GM18517 (cell line): Measurements from ENCODE around the gene TLCD1.
A peak's percentile ranks its signal among the peaks of the same experiment; 100 is the strongest.
"Not testable (repeated sequence)": the region's sequence is repeated elsewhere in the genome, so short reads cannot be mapped to it uniquely, and the experiment has no call there.

ENCODE experiments used
- ATAC-seq: cut with Tn5 transposase; IDR thresholded peaks from one replicate; pipeline ENCODE4 v1.9.1; 2021; ENCODE audit warnings: mild to moderate bottlenecking, moderate library complexity; ENCODE audit not compliant: unreplicated experiment

The TLCD1 gene

DNA sequence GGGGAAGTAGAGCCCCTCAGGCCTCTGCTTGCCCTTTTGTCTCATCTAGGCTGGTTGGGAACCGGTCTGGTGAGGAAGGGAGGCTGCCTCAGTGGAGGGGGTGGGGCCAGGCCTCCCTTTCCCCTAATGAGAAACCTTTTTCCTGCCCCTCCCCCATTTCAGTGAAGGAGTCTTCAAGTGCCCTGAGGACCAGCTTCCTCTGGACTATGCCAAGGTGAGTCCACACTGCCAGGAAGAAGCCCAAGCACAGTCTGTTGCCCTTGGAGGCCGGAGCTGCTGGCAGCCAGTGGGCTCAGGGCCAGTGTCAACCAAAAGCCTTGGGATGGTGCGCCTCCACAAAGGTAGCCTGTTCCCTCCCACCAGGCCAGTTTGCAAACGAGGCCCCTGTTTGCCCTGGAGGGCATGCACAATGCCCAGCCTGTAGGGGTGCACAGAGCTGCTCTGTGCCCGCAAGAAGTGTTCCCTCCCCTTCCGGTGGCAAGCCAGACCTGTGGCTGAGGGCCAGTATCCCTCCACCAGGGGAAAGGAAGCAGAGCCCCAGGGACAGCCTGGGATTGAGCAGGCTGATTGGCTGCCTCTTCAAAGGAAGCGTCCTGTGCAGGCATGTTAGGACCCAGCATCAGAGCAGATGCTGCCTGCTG is 21.1 kb upstream of the TLCD1 start:
- ATAC-seq = no peak

DNA sequence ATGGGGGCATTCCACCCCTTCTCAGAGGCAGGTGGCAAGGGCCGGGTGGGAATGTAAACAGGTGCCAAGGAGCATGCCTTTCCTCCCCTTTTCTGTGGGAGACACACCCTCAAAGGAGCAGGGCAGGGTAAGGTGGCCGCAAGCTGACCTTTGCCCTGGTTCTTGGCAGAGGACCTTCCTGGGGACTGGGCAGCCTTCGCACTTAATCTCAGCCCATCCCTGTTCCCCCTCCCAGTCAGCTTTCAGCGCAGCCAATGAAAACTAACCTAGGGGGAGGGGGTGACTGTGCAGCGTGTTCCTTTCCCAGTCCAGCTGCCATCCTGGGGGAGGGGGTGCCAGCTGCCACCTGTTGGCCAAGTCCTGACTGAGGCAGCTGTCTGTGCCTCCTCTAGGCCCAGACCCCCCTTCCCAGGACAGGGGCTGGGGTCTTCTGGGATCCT is 20.6 kb upstream of the TLCD1 start:
- no peak for ATAC-seq

DNA sequence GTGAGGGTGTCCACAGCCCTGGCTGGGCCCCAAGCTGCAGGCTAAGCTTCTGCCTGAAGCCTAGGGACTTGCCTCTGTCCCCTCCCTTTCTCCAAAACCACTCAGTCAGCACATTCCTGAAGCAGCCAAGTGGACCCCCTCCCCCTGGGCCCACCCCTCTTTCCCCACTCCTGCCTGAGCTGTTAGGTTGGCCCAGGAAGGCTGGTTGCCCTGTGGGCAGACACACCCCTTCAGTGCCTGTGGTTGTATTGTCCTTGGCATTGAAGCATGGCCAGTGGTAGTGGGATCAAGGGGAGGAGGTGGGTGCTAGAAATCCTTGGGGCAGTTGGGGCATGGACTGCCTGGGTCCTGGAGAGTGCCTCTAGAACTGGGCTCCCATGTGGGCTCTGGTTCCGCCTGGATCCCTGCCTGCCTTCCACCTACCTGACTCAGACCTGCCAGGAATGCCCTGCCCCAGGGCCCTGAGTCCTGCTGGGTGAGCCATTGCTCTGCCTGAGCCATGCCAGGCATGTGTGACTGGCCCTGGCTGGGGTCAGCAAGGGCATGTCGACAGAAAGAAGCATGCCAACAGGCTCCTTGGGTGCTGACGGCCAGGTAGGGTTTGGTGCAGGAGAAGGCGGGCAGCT is 19.9 kb upstream of the TLCD1 start:
- ATAC-seq = no peak

- no peak for ATAC-seq
These were observed 19.1 kb upstream of the TLCD1 start for GRCh38 chr17:28744972-28745785.

GRCh38 chr17:28744104-28744971 is 18.3 kb upstream of the TLCD1 start:
- ATAC-seq = peak; percentile 23

DNA sequence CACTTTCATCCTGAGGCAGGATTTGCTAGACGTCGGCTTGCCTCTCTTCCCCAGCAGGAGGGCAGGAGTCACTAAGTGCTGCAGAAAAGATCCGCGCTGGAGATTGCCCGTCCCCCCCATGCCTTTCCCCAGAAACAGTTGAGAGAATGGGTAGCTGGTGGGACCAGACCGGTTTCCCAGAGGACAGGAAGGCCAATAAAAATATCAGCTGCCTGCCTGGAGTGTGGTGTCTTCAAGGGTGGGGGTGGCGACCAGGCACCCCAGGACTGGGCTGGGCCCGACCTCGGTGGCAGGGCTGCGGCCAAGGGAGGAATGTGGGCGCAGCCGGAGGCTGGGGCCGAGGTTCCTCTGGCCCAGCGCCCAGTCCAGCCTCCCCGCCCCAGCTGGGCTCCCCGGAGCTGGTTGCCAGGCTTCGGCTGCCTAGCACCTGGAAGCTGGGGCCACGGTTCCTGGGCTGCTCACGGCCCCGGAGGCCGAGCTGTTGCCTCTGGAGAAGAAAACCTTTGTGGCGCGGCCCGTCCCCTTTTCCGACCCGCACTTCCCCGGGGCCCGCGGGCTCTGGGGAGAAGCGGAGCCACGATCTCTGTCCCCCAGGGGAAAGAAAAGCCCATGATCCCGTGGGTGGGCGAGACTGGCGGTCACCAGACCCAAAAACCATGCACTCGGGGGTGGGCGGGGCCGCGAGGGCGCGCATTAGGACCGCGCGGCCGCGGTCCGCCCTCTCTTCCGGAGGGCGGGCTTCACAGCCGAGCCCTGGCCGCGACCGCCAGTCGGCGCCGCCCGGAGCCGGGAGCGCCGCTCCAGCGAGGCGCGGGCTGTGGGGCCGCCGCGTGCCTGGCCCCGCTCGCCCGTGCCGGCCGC is 17.4 kb upstream of the TLCD1 start, which contains the start of gene TRAF4:
Gene TRAF4 (plus strand): TSS at position 769 of the 861 bp plus-strand sequence. CDS start 102 bp downstream, outside the sequence.
- peak; percentile 42 for ATAC-seq

DNA sequence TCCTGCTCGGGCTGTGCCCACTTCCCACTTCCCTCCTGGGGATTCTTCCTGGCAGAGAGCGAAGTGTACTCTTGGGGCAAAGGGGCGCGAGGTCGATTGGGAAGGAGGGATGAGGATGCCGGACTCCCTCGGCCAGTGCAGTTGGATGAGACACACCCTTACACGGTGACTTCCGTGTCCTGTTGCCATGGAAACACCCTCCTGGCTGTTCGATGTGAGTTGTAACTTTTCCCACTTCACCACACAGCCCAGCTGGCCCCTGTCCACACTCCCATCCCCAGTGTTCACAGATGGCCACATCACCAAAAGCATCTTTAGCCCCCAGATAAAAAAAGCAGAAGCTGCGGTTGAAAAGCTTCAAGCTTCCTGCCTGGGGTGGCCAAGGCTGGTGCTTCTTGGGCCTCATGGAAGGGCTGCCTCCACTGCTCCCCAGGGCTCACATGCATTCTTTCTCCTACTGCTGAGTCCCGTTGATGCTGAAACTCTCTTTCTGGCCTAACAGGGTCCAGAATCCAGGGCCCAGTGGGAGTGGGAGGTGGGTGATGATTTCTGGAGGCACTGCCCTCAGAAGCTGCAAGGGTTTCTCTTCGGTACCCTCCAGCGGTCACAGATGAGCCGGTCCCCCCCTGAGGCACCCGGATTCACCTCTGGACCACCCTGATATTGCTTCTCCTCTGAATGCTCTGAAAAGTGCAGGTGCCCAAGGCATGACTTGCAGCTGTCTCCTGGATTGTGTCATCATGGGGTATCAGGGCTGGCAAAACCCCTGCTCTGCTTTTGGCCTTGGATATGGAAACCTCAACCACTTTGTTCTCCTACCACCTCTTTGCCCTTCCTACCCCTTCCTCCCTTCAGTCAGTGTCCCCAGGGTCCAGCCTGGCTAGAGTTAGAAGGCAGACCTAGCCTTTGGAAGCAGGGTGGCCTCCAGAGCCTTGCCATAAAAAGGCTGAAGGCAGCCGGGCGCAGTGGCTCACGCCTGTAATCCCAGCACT is 15.6 kb upstream of the TLCD1 start:
- no peak for ATAC-seq

GRCh38 chr17:28740406-28741357 is 14.6 kb upstream of the TLCD1 start:
- no peak for ATAC-seq

GRCh38 chr17:28738680-28739384 is 12.8 kb upstream of the TLCD1 start:
- ATAC-seq = no peak

GRCh38 chr17:28737770-28738679 is 12.0 kb upstream of the TLCD1 start:
- peak; percentile 62 for ATAC-seq

DNA sequence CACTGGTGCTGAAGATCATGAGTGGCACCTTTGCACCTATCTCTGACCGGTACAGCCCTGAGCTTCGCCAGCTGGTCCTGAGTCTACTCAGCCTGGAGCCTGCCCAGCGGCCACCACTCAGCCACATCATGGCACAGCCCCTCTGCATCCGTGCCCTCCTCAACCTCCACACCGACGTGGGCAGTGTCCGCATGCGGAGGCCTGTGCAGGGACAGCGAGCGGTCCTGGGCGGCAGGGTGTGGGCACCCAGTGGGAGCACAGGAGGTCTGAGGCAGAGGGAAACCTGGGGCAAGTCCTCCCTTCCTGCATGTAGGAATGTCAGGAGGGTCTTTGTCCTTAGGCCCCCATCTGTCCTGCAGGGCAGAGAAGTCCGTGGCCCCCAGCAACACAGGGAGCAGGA is 11.3 kb upstream of the TLCD1 start:
- ATAC-seq = no peak

- not testable (repeated sequence) for ATAC-seq
These were observed 10.1 kb upstream of the TLCD1 start for GRCh38 chr17:28735913-28736769.

GRCh38 chr17:28735242-28735722 is 9.2 kb upstream of the TLCD1 start:
- no peak for ATAC-seq

GRCh38 chr17:28734712-28735241 is 8.7 kb upstream of the TLCD1 start:
- ATAC-seq = no peak

DNA sequence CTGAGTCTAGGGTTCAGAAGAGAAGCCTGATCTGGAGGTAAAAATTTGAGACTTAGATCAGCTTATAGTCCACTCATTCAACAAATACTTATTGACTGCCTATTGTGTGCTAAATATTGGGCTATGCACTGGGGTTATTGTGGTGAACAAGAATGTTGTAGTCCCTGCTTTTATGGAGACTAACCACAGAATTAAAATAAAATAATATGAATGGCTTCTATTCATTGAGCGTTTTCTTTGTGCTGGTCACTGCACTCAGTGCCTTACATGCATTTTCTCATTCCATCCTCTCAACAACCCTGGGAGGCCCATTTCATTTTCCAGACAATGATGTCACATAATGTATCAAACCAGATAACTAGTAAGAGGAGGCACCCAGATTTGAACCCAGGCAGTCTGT is 7.3 kb upstream of the TLCD1 start:
- ATAC-seq = no peak
